ENCODE data around the gene CCDC6.
"Not testable (repeated sequence)": the region's sequence is repeated elsewhere in the genome, so short reads cannot be mapped to it uniquely, and the experiment has no call there.

Gene CCDC6

DNA sequence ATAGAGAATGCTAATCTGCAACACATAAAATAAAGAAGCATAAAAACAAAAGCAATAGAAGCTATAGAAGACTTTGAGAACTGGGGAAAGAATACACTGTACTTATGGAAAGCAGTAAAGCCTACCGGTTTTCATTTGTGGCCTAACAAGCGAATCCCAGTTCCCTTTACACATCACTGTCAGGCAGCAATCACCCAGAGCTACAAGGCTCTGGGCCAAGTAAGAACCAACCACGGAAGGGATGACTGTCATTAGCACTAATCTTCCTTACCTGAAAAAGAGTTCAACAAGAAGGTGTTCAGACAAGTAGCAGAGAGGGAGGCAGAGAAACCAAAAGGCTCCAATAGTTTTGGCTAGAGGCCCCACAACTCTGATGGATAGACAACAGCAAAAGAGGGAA is 15.0 kb downstream of the CCDC6 start:
- no peaks in the 10 kb centered on the region for H3K27me3 Mint-ChIP-seq (ENCODE audit: low read depth)
- peaks cover 15% of the 10 kb centered on the region for H3K36me3 Mint-ChIP-seq (ENCODE audit: low read depth)
- peak overlapping the region in 2 of 3 experiments; percentile 13 to 57 for H3K27ac Mint-ChIP-seq
- H3K4me1 Mint-ChIP-seq, result peaks cover 47% of the 10 kb centered on the region
- H3K9me3 Mint-ChIP-seq, result no peaks in the 10 kb centered on the region
- H3K4me3 Mint-ChIP-seq, result no peak overlapping the region
- TF ChIP-seq, protein P1, sequence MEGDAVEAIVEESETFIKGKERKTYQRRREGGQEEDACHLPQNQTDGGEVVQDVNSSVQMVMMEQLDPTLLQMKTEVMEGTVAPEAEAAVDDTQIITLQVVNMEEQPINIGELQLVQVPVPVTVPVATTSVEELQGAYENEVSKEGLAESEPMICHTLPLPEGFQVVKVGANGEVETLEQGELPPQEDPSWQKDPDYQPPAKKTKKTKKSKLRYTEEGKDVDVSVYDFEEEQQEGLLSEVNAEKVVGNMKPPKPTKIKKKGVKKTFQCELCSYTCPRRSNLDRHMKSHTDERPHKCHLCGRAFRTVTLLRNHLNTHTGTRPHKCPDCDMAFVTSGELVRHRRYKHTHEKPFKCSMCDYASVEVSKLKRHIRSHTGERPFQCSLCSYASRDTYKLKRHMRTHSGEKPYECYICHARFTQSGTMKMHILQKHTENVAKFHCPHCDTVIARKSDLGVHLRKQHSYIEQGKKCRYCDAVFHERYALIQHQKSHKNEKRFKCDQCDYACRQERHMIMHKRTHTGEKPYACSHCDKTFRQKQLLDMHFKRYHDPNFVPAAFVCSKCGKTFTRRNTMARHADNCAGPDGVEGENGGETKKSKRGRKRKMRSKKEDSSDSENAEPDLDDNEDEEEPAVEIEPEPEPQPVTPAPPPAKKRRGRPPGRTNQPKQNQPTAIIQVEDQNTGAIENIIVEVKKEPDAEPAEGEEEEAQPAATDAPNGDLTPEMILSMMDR (IDR thresholded peaks at IDR 0.05; ENCODE audit: unreplicated experiment in 3 of 3), result no peak

GRCh38 chr10:59888781-59889435 is 17.4 kb downstream of the CCDC6 start:
- no peaks in the 10 kb centered on the region for H3K9me3 Mint-ChIP-seq
- H3K36me3 Mint-ChIP-seq (ENCODE audit: low read depth), result peaks cover 15% of the 10 kb centered on the region
- no peak overlapping the region for H3K4me3 Mint-ChIP-seq
- H3K27me3 Mint-ChIP-seq (ENCODE audit: low read depth), result no peaks in the 10 kb centered on the region
- H3K4me1 Mint-ChIP-seq, result peaks cover 41% of the 10 kb centered on the region
- H3K27ac Mint-ChIP-seq, result no peak overlapping the region
- TF ChIP-seq, protein P1 (IDR thresholded peaks at IDR 0.05; ENCODE audit: unreplicated experiment in 3 of 3), result no peak

DNA sequence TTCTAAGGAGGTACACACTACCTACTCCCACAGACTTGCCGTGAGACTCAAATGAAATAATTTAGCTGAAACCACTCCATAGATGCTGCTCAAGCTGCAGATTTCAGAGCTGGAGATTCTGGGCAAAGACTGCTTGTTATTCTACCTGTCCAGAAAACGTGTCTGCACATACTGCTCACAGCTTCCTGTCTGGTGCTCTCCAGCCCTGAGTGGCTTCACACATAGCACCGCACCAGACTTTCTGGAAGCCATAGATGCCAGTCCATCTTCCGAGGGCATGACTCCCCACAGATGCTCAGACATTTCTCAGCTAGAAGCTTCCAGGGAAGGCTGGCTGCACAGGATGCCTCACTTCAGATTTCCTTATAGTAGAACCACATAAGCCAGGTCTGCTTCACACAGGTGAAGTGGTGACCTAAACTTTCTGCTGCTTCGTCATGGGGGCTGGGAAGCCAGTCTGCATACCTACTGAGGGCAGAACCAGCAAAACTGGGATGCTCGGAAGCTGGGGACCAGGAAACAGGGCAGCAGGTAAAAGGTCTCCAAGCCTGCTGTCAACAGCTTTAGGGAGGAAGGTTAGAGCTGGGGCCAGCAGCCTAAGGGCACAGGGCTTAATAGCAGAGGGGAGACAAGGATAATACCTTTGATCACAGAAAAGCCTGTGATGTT is 18.2 kb downstream of the CCDC6 start:
- Mint-ChIP-seq H3K36me3 (ENCODE audit: low read depth) (peaks cover 15% of the 10 kb centered on the region), H3K9me3 (no peaks in the 10 kb centered on the region), H3K4me3 (no peak overlapping the region), H3K4me1 (peaks cover 33% of the 10 kb centered on the region), H3K27me3 (ENCODE audit: low read depth) (no peaks in the 10 kb centered on the region), H3K27ac (peak overlapping the region in 1 of 3 experiments; percentile 41)
- TF ChIP-seq, protein P1 (IDR thresholded peaks at IDR 0.05; ENCODE audit: unreplicated experiment in 3 of 3), result no peak

GRCh38 chr10:59887006-59887405 is 19.4 kb downstream of the CCDC6 start:
- no peaks in the 10 kb centered on the region for H3K27me3 Mint-ChIP-seq (ENCODE audit: low read depth)
- H3K4me3 Mint-ChIP-seq, result no peak overlapping the region
- H3K4me1 Mint-ChIP-seq, result peaks cover 26% of the 10 kb centered on the region
- no peak overlapping the region for H3K27ac Mint-ChIP-seq
- TF ChIP-seq, protein P1 (IDR thresholded peaks at IDR 0.05; ENCODE audit: unreplicated experiment in 3 of 3), result no peak
- peaks cover 15% of the 10 kb centered on the region for H3K36me3 Mint-ChIP-seq (ENCODE audit: low read depth)
- no peaks in the 10 kb centered on the region for H3K9me3 Mint-ChIP-seq

DNA sequence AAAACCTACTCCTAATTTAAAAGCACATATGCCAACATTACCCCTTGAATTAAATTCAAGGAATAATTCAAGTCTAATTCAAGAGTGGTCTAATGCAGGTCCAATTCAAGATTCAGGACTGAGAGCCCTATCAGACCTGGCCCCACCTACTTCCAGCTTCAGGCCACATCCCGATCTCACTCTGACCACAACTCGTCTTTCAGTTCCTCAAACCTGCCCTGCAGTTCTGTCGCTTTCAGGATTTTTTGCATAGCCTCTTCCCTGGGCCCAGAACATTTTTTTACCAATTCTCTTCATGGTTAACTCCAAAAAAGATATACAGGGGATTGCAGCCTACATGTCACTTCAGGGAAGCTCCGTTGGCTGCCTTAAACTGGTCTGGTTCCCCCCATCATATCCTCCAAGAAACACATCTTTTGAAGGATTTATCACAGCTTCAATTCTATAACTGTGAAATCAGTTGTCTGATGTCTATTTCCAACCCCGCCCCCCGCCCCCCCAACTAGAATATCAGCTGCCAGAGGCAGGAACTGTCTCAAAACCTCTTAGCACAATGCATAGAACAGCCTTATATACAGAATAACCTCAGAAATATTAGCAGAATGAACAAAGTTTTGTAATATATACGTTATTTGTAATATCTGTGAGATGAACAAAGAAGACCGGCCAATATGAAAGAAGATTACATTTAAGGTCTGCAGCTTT is 20.8 kb downstream of the CCDC6 start:
- H3K27ac Mint-ChIP-seq, result no peak overlapping the region
- no peaks in the 10 kb centered on the region for H3K9me3 Mint-ChIP-seq
- peaks cover 21% of the 10 kb centered on the region for H3K36me3 Mint-ChIP-seq (ENCODE audit: low read depth)
- TF ChIP-seq, protein P1 (IDR thresholded peaks at IDR 0.05; ENCODE audit: unreplicated experiment in 3 of 3), result no peak
- peaks cover 17% of the 10 kb centered on the region for H3K4me1 Mint-ChIP-seq
- H3K4me3 Mint-ChIP-seq, result no peak overlapping the region
- no peaks in the 10 kb centered on the region for H3K27me3 Mint-ChIP-seq (ENCODE audit: low read depth)

DNA sequence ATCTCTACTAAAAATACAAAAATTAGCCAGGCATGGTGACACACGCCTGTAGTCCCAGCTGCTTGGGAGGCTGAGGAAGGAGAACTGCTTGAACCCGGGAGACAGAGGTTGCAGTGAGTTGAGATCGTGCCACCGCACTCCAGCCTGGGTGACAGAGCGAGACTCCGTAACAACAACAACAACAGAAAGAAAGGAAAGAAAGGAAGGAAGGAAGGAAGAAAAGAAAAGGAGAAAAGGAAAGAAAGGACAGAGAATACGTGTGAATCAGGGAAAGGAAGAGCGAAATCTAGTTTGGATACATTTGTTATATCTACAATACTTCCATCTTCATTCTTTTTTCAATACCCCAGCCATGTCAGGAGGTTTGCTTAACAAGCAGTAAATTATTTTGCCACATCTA is 21.5 kb downstream of the CCDC6 start:
- peaks cover 17% of the 10 kb centered on the region for H3K36me3 Mint-ChIP-seq (ENCODE audit: low read depth)
- peaks cover 17% of the 10 kb centered on the region for H3K4me1 Mint-ChIP-seq
- H3K4me3 Mint-ChIP-seq; H3K27me3 Mint-ChIP-seq (ENCODE audit: low read depth); H3K27ac Mint-ChIP-seq; H3K9me3 Mint-ChIP-seq: not testable (repeated sequence)

Measured in nephron (organoid).